Gastrocnemius medialis (tissue), 4 donors: ENCODE measurements around the gene UGT3A2.

Experiments
- POLR2A ChIP-seq, 2 donors: fragments of 450-650 bp; IDR thresholded peaks; one replicate each; pipeline ENCODE4 v1.6.1; 2017; ENCODE audit warnings: antibody characterized with exemption in 2 of 2, mild to moderate bottlenecking in 2 of 2, moderate library complexity in 2 of 2
- TF ChIP-seq, protein P1 (sequence below), 5 experiments: fragments of 450-650 bp in 3 of 5; fragments of 200-600 bp in 2 of 5; sonication (generic) in 2 of 5; IDR thresholded peaks in 4 of 5; conservative IDR thresholded peaks in 1 of 5; 1 replicate in 4 of 5; 2 replicates in 1 of 5; pipeline ENCODE4 v1.5.1; 2016 to 2019; ENCODE audit warnings: antibody characterized with exemption in 5 of 5, mild to moderate bottlenecking in 3 of 5, moderate library complexity in 3 of 5

DNA sequence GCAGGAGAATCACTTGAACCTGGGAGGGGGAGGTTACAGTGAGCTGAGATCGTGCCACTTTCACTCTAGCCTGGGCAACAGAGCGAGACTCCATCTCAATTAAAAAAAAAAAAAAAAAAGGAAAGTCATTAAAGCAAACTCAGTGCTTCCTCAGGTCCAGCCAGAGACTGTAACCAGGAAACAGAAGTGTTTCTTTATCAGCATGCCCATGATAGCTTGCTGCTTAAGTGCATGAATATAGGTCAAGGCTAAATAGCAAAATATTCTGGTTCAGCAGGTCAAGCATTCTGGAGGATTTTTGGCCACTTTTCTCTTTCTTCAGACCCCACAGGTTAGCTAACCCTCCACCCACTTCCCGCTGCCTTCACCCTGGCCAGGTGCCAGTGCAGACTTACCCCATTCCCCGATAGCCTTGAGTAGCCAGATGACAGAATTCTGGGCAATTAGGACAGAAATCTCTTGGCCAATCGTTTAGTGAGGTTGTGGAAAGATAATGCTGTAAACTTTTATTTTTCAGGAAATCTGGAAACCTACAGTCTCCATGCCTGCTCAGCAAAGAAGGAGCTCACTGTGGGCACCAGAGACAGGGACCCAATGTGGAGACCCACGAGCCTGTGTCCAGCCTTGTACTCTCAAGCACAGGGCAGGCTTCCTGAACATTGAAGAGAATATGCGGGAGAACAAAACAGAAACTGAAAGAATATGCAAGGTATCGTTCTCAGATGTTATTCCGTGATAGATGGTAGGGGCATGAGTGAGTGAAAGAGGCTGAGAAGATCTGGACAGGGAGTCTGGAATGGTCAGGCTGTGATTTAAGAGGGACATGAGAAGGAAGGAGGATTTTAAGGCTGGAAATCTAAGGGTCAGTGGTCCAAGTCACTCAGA is 4.2 kb upstream of the UGT3A2 start:
- TF ChIP-seq, protein P1, sequence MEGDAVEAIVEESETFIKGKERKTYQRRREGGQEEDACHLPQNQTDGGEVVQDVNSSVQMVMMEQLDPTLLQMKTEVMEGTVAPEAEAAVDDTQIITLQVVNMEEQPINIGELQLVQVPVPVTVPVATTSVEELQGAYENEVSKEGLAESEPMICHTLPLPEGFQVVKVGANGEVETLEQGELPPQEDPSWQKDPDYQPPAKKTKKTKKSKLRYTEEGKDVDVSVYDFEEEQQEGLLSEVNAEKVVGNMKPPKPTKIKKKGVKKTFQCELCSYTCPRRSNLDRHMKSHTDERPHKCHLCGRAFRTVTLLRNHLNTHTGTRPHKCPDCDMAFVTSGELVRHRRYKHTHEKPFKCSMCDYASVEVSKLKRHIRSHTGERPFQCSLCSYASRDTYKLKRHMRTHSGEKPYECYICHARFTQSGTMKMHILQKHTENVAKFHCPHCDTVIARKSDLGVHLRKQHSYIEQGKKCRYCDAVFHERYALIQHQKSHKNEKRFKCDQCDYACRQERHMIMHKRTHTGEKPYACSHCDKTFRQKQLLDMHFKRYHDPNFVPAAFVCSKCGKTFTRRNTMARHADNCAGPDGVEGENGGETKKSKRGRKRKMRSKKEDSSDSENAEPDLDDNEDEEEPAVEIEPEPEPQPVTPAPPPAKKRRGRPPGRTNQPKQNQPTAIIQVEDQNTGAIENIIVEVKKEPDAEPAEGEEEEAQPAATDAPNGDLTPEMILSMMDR (IDR thresholded peaks at IDR 0.05 in 4 of 5, conservative IDR thresholded peaks at IDR 0.05 in 1 of 5), result no peak
- no peak for TF ChIP-seq POLR2A (IDR thresholded peaks at IDR 0.05)
